C4-2B (cell line): ENCODE data around the gene CCDC83.

Experiments used
- H3K27ac ChIP-seq: fragments of 450-650 bp; 2 replicates; pipeline ENCODE4 v1.5.1; 2017
- ZFX ChIP-seq: fragments of 450-650 bp; IDR thresholded peaks from 2 replicates; pipeline ENCODE4 v1.6.1; 2017
- TF ChIP-seq, protein P1 (sequence below): fragments of 450-650 bp; conservative IDR thresholded peaks from 2 replicates; pipeline ENCODE4 v1.5.1; 2017; ENCODE audit warnings: mild to moderate bottlenecking

The CCDC83 gene

DNA sequence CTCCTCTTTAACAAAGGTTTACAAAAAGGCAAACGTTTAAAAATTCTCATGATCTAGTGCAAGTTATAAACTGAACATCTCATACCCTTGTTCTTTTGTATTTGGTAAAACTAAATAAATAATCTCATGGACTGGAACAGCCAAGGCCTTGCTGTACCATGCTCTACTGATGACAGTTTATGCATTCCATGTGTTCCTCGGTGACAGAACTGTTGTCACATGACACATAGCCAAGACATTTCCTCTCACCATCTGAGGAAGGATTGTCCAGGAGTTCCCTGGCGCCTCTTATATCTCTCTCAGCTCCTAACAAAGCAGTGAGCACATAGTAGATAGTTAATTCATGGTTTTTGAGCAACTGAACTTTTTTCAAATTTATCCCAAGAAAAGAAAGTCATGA, 12.6 kb downstream of the CCDC83 start:
- TF ChIP-seq, protein P1, sequence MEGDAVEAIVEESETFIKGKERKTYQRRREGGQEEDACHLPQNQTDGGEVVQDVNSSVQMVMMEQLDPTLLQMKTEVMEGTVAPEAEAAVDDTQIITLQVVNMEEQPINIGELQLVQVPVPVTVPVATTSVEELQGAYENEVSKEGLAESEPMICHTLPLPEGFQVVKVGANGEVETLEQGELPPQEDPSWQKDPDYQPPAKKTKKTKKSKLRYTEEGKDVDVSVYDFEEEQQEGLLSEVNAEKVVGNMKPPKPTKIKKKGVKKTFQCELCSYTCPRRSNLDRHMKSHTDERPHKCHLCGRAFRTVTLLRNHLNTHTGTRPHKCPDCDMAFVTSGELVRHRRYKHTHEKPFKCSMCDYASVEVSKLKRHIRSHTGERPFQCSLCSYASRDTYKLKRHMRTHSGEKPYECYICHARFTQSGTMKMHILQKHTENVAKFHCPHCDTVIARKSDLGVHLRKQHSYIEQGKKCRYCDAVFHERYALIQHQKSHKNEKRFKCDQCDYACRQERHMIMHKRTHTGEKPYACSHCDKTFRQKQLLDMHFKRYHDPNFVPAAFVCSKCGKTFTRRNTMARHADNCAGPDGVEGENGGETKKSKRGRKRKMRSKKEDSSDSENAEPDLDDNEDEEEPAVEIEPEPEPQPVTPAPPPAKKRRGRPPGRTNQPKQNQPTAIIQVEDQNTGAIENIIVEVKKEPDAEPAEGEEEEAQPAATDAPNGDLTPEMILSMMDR, result no peak
- no peak for TF ChIP-seq ZFX
- no peak overlapping the region for H3K27ac ChIP-seq

- TF ChIP-seq, protein P1, result no peak
- TF ChIP-seq ZFX, result no peak
These were observed 14.6 kb downstream of the CCDC83 start for GRCh38 chr11:85869781-85870180.

GRCh38 chr11:85874265-85874664, 19.1 kb downstream of the CCDC83 start:
- no peak for TF ChIP-seq ZFX
- TF ChIP-seq, protein P1, result no peak
- H3K27ac ChIP-seq, result no peak overlapping the region

More at GRCh38 chr11:85869781-85870180, 14.6 kb downstream of the CCDC83 start:
- no peak overlapping the region for H3K27ac ChIP-seq

GRCh38 chr11:85875505-85875904, 20.3 kb downstream of the CCDC83 start:
- no peak overlapping the region for H3K27ac ChIP-seq
- TF ChIP-seq, protein P1, result no peak
- no peak for TF ChIP-seq ZFX

DNA sequence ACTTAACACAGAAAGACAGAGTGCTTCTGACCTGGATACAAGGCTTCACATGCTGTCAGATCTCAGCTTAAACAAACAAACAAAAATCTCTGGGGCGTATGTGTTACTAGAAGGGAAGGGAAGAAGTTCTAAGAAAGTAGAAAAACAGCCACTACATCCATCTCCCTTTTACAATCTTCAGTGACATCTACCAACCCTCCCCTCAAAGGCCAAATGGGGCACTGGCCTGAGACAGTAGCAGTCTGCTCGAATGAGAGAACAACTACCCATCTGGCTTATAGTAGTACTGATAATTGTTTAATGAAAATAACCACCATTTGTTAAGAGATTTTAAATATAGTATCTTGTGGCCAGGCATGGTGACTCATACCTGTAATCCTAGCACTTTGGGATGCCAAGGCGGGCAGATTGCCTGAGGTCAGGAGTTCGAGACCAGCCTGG, 29.4 kb downstream of the CCDC83 start:
- H3K27ac ChIP-seq, result no peak overlapping the region
- TF ChIP-seq ZFX, result no peak
- TF ChIP-seq, protein P1, result no peak

DNA sequence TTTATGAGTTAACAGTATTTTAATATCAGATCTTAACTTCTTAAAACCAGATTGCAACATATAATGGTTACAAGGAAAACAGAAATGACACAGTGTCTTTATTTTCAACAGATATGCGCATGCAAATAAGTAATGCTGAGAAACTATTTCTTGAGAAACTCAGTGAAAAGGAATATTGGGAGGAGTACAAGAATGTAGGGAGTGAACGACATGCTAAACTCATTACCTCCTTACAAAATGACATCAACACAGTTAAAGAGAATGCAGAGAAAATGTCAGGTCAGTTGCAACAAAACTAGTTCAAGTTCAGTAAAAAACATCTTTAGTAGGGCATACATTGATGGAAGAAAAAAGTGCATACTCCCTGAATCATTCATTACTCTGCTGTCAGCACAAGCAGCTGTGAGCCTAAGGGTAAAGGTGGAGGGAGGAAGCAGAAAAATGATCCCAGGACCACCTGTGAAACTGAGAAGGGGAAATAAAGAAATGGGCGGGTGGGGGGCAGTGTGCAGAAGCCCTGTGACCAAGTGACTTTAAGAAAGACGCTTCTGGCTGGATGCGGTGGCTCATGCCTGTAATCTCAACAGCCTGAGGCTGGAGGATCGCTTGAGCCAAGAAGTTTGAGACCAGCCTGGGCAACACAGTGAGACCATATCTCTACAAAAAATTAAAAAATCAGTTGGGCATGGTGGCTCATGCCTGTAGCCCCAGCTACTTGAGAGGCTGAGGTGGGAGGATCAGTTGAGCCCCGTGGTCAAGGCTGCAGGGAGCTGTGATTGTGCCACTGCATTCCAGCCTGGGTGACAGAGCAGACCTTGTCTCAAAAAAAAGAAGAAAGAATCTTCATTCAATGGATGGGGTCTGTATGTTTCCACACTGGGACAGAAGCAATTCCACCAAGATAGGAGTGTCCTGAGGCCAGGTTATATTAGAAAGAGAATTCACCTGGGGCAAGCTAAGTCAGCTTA, 31.2 kb downstream of the CCDC83 start:
- TF ChIP-seq ZFX, result no peak
- TF ChIP-seq, protein P1, result no peak
- H3K27ac ChIP-seq, result no peak overlapping the region

- TF ChIP-seq ZFX, result no peak
- TF ChIP-seq, protein P1, result no peak
- no peak overlapping the region for H3K27ac ChIP-seq
These were observed 33.9 kb downstream of the CCDC83 start for GRCh38 chr11:85889108-85889507.
